ENCODE measurements around the gene LIPI. TPM values are rescaled to one million over a fixed set of nuclear protein-coding genes. Genes with fewer than 3 reads are reported as not detected.
"Not testable (repeated sequence)": the region's sequence is repeated elsewhere in the genome, so short reads cannot be mapped to it uniquely, and the experiment has no call there.

Gene LIPI
- total RNA-seq, 2 experiments from 2014 or later: not detected

DNA sequence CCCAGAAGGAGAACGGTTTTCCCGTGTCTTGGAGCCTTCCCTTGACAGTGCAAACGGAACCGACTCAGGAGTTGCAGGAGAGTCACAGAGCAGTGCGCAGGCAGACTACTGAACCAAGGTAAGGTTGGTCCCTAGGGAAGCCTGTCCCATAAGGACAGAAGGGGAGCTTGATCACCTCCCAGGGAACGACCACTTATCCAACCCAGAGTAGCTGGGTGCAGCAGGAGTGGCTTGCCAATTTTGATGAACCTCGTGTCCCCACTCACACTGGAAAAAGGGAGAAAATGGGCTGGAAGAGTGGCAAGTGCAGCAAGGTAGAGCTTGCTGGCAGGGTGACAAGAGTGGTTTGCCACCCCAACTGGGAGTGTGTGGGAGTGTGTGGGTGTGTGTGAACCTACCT lies 95.1 kb downstream of the LIPI start:
- TF ChIP-seq EZH2phosphoT487 (IDR thresholded peaks at IDR 0.05; ENCODE audit: borderline replicate concordance, low read depth, low read length) (no peak), CTCF (conservative IDR thresholded peaks at IDR 0.05; ENCODE audit: low read length) (no peak)
- DNase-seq (ENCODE audit: low spot score): no peak
- H3K4me1 ChIP-seq (ENCODE audit: insufficient read depth, low read length, poor library complexity, severe bottlenecking): peaks cover 6% of the 10 kb centered on the region
- no peak overlapping the region for H3K4me2 ChIP-seq (ENCODE audit: low read length)
- H3K36me3 ChIP-seq (ENCODE audit: insufficient read depth, low read length): peaks cover 5% of the 10 kb centered on the region; the same call in 1 of the 2 replicates
- H3K9me3 ChIP-seq (ENCODE audit: low read length): no peaks in the 10 kb centered on the region
- no peaks in the 10 kb centered on the region for H3K79me2 ChIP-seq (ENCODE audit: insufficient read depth, low read depth, low read length)
- BruUV-seq (replicated peaks): no TSS peak
- no peak overlapping the region for H3K27ac ChIP-seq (ENCODE audit: low read depth, low read length, poor library complexity, severe bottlenecking)
- POLR2A ChIA-PET: no interaction called here
- CTCF ChIA-PET (ENCODE audit: unreplicated experiment): no interaction called here
- no peak overlapping the region for H2AFZ ChIP-seq (ENCODE audit: low read length)
- H3K4me3 ChIP-seq (ENCODE audit: low read depth, low read length, poor library complexity, severe bottlenecking): no peak overlapping the region
- H3K9me2 ChIP-seq (ENCODE audit: insufficient read depth, low read length): no peaks in the 10 kb centered on the region
- H4K20me1 ChIP-seq (ENCODE audit: insufficient read depth, low read length): no peaks in the 10 kb centered on the region
- intact Hi-C loops (cut with micrococcal nuclease; ENCODE audit: unreplicated experiment): no loop called here

DNA sequence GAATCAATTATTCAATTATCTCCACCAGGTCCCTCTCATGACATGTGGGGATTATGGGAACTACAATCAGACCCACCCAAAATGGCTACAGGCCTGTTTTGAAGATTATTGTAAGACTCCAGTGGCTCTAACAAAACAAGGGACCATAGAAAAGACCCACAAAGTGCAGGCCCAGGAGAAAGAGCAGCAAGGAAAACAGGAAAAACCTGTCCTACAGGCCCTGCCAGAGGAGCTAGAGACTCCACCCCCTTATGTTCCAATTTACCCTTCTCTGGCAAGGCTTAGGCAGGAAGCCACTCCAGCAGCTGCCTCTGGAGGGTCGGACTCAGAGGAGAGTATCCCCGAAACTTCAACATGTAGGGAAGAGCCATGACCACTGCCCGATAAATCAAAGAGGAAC lies 96.5 kb downstream of the LIPI start:
- H3K9me2 ChIP-seq (ENCODE audit: insufficient read depth, low read length): no peaks in the 10 kb centered on the region
- ChIA-PET CTCF (ENCODE audit: unreplicated experiment) (no interaction called here), POLR2A (no interaction called here)
- H3K9me3 ChIP-seq (ENCODE audit: low read length): no peaks in the 10 kb centered on the region
- BruUV-seq (replicated peaks): no TSS peak
- no peak overlapping the region for H2AFZ ChIP-seq (ENCODE audit: low read length)
- H3K79me2 ChIP-seq (ENCODE audit: insufficient read depth, low read depth, low read length): no peaks in the 10 kb centered on the region
- H3K27ac ChIP-seq (ENCODE audit: low read depth, low read length, poor library complexity, severe bottlenecking): no peak overlapping the region
- intact Hi-C loops (cut with micrococcal nuclease; ENCODE audit: unreplicated experiment): no loop called here
- no peak overlapping the region for H3K4me2 ChIP-seq (ENCODE audit: low read length)
- TF ChIP-seq EZH2phosphoT487 (IDR thresholded peaks at IDR 0.05; ENCODE audit: borderline replicate concordance, low read depth, low read length): no peak
- no peak for TF ChIP-seq CTCF (conservative IDR thresholded peaks at IDR 0.05; ENCODE audit: low read length)
- H3K36me3 ChIP-seq (ENCODE audit: insufficient read depth, low read length): peaks cover 5% of the 10 kb centered on the region; the same call in 1 of the 2 replicates
- no peaks in the 10 kb centered on the region for H4K20me1 ChIP-seq (ENCODE audit: insufficient read depth, low read length)
- no peaks in the 10 kb centered on the region for H3K4me1 ChIP-seq (ENCODE audit: insufficient read depth, low read length, poor library complexity, severe bottlenecking)
- H3K4me3 ChIP-seq (ENCODE audit: low read depth, low read length, poor library complexity, severe bottlenecking): no peak overlapping the region
- DNase-seq (ENCODE audit: low spot score): no peak

DNA sequence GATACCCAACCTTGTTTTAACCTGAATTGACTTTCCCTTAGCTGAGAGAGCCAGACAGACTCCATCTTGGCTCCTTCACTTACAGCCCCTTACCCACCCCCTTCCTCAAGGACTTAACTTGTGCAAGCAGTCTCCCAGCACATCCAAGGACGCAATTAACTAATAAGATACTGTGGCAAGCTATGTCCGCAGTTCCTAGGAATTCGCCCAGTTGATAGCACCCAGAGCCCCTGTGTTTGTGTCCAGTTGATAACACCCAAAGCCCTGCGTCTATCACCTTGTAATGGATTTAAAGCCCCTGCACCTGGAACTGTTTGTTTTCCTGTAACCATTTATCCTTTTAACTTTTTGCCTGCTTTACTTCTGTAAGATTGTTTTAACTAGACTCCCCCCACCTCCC lies 106.2 kb downstream of the LIPI start:
- DNase-seq (ENCODE audit: low spot score); H3K36me3 ChIP-seq (ENCODE audit: insufficient read depth, low read length); H3K9me2 ChIP-seq (ENCODE audit: insufficient read depth, low read length); H3K4me2 ChIP-seq (ENCODE audit: low read length); CTCF ChIA-PET (ENCODE audit: unreplicated experiment); H3K4me3 ChIP-seq (ENCODE audit: low read depth, low read length, poor library complexity, severe bottlenecking); H3K27ac ChIP-seq (ENCODE audit: low read depth, low read length, poor library complexity, severe bottlenecking); H3K4me1 ChIP-seq (ENCODE audit: insufficient read depth, low read length, poor library complexity, severe bottlenecking); H4K20me1 ChIP-seq (ENCODE audit: insufficient read depth, low read length); H3K79me2 ChIP-seq (ENCODE audit: insufficient read depth, low read depth, low read length); H3K9me3 ChIP-seq (ENCODE audit: low read length); BruUV-seq (replicated peaks); H2AFZ ChIP-seq (ENCODE audit: low read length): not testable (repeated sequence)
- intact Hi-C loops (cut with micrococcal nuclease; ENCODE audit: unreplicated experiment): loop anchor here (10.0 kb wide), 1 partner anchor 270 kb away; no protein-coding TSS in a partner anchor
- POLR2A ChIA-PET: interaction anchor here (1.8 kb wide), 1 partner anchor 11 kb away, joined by 5 read pairs; no protein-coding TSS in a partner anchor

Measured in OCI-LY7 (cell line).